ENCODE measurements around the gene CHRM4. TPM values are rescaled to one million over a fixed set of nuclear protein-coding genes. Genes with fewer than 3 reads are reported as not detected.

The CHRM4 gene
- total RNA-seq, 1 donor from 2014 or later = 0.35 TPM

DNA sequence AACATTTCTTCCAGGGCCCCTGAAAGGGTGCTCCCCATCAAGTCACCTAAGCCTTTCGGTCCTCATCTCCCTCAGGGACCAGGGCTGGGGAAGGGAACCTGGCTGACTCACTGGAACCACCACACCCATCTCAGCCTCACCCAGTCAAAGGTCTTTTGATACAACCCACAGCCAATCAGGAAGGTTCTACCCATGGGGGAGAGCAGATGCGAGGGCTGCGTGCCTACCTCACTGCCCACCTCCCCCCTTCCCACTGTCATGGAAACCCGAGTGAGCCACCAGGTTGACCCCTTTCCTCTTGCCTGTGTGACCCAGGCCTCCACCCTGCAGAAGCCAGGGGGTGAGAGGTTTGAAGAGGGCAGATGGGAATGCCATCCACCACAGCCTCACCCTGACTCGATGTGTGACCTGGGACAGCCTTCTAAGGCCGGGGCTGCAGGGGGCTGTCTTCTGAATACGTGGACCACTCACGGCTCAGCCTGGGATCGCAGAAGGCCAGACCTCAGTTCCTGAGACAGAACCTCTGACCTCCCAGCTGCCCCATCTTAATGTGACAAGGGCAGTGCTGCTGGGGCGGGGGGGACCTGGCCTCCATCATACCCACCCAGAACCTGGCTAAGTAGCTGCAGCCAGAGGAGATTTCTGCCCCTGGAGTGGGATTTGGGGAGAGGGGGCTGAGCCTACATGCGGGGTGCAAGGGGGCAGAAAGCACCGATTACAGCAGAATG is 7.4 kb downstream of the CHRM4 start:
- ATAC-seq = no peak
- H3K27me3 ChIP-seq = peaks cover 35% of the 10 kb centered on the region

DNA sequence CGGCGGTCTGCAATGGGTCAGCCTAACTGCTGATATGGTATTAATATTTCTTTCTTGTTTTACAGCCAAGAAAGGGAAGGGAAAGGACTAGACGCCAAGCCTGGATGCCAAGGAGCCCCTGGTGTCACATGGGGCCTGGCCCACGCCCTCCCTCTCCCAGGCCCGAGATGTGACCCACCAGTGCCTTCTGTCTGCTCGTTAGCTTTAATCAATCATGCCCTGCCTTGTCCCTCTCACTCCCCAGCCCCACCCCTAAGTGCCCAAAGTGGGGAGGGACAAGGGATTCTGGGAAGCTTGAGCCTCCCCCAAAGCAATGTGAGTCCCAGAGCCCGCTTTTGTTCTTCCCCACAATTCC is 8.2 kb downstream of the CHRM4 start:
- intact Hi-C loops (cut with DNase I) = no loop called here
- H3K27me3 ChIP-seq = peaks cover 28% of the 10 kb centered on the region
- no peak for DNase-seq
- H3K36me3 ChIP-seq = no peaks in the 10 kb centered on the region
- no peak overlapping the region for H3K4me3 ChIP-seq
- H3K4me1 ChIP-seq = peaks cover 23% of the 10 kb centered on the region
- ATAC-seq = no peak
- H3K27ac ChIP-seq = no peak overlapping the region
- no peak for TF ChIP-seq CTCF (IDR thresholded peaks at IDR 0.05)
- no peaks in the 10 kb centered on the region for H3K9me3 ChIP-seq

More for the DNA sequence above, 7.4 kb downstream of the CHRM4 start:
- Histone ChIP-seq H3K4me3 (no peak overlapping the region), H3K27ac (no peak overlapping the region), H3K9me3 (no peaks in the 10 kb centered on the region), H3K4me1 (peaks cover 24% of the 10 kb centered on the region), H3K36me3 (no peaks in the 10 kb centered on the region)
- intact Hi-C loops (cut with DNase I) = no loop called here
- DNase-seq = no peak
- TF ChIP-seq CTCF (IDR thresholded peaks at IDR 0.05) = no peak

GRCh38 chr11:46382646-46383403 is 8.8 kb downstream of the CHRM4 start:
- no peak for DNase-seq
- intact Hi-C loops (cut with DNase I) = no loop called here
- Histone ChIP-seq H3K4me1 (peaks cover 23% of the 10 kb centered on the region), H3K27me3 (peaks cover 22% of the 10 kb centered on the region), H3K9me3 (no peaks in the 10 kb centered on the region), H3K27ac (no peak overlapping the region), H3K4me3 (peak overlapping the region; percentile 67), H3K36me3 (no peaks in the 10 kb centered on the region)
- no peak for ATAC-seq
- TF ChIP-seq CTCF (IDR thresholded peaks at IDR 0.05) = peak; percentile 51

GRCh38 chr11:46381819-46382645 is 9.5 kb downstream of the CHRM4 start:
- peaks cover 23% of the 10 kb centered on the region for H3K4me1 ChIP-seq
- peak overlapping the region; percentile 67 for H3K4me3 ChIP-seq
- ATAC-seq (peak; percentile 1), DNase-seq (no peak)
- peaks cover 14% of the 10 kb centered on the region for H3K27me3 ChIP-seq
- no peaks in the 10 kb centered on the region for H3K9me3 ChIP-seq
- no peak overlapping the region for H3K27ac ChIP-seq
- TF ChIP-seq CTCF (IDR thresholded peaks at IDR 0.05) = no peak
- no peaks in the 10 kb centered on the region for H3K36me3 ChIP-seq
- intact Hi-C loops (cut with DNase I) = no loop called here

GRCh38 chr11:46381048-46381818 is 10.3 kb downstream of the CHRM4 start, which contains the start of gene MDK:
Gene MDK, plus strand, starts transcription at chr11:46381669. Its CDS starts 389 bp downstream, at chr11:46382058.
- peak; percentile 14 for ATAC-seq
- intact Hi-C loops (cut with DNase I) = no loop called here

More at GRCh38 chr11:46381048-46381818, 10.3 kb downstream of the CHRM4 start, which contains the start of gene MDK:
- no peaks in the 10 kb centered on the region for H3K9me3 ChIP-seq
- DNase-seq = no peak
- no peak for TF ChIP-seq CTCF (IDR thresholded peaks at IDR 0.05)
- peaks cover 9% of the 10 kb centered on the region for H3K27me3 ChIP-seq
- peaks cover 5% of the 10 kb centered on the region for H3K36me3 ChIP-seq
- H3K4me1 ChIP-seq = peaks cover 23% of the 10 kb centered on the region
- H3K4me3 ChIP-seq = peak within 1 kb of the TSS; percentile 67
- H3K27ac ChIP-seq = peak within 1 kb of the TSS; percentile 68
